Measurements from ENCODE around the gene CMIP. TPM values are rescaled to one million over a fixed set of nuclear protein-coding genes. Genes with fewer than 3 reads are reported as not detected.

Gene CMIP
- total and polyA plus RNA-seq, 10 of the 15 experiments (the other 5 are each of a cell fraction or from before 2014, with no cell fraction given), result 1.2 to 43.2 (median 4.4) TPM

DNA sequence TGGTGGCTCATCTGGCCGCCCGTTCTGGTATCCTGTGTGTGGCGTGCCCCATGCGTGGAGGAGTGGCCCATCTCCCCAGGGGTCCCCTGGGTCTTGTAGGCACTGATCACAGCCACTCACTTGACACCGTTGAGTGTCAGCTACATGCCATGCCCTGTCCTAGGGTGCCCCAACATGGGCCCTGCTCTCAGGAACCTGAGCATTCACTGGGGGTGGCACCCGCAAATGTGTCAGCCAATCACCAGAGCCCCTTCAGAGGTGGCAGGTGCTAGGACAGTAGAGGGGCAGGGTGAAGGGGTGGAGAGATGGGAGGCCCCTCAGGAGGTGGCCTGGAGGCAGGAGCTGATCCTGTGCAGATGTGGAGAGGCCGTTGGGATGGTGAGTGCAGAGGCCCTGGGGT is 27.8 kb downstream of the CMIP start:
- H3K36me3 ChIP-seq (ENCODE audit: control insufficient read depth in 2 of 2, insufficient read depth in 2 of 2, low read length in 1 of 2), result peaks cover 8 to 15% of the 10 kb centered on the region in 2 experiments; a peak in 3 of 4 replicates
- no peak overlapping the region for H3K9ac ChIP-seq (ENCODE audit: control insufficient read depth, insufficient read depth, low read length)
- no TSS peak for BruUV-seq (replicated peaks)
- no peak overlapping the region for H2AFZ ChIP-seq (ENCODE audit: control insufficient read depth, low read depth, low read length)
- no peaks in the 10 kb centered on the region for H3K27me3 ChIP-seq (replicated peaks in 1 of 2; ENCODE audit: control insufficient read depth in 2 of 2, insufficient read depth in 2 of 2, low read length in 1 of 2)
- intact Hi-C loops (cut with micrococcal nuclease; ENCODE audit: unreplicated experiment) (no loop called here), in situ Hi-C loops (cut with MboI) (no loop called here)
- H3K79me2 ChIP-seq (ENCODE audit: control insufficient read depth, insufficient read depth, low read length), result peaks cover 42% of the 10 kb centered on the region
- H3K4me2 ChIP-seq (ENCODE audit: control insufficient read depth, insufficient read depth), result no peak overlapping the region
- peaks cover 38% of the 10 kb centered on the region for H3K4me1 ChIP-seq (ENCODE audit: control insufficient read depth, insufficient read depth, low read length)
- ChIA-PET CTCF (no interaction called here), RAD21 (ENCODE audit: unreplicated experiment) (interaction anchor here (1.2 kb wide), 1 partner anchor 9 kb away, joined by 3 read pairs; no protein-coding TSS in a partner anchor), SMC1A (ENCODE audit: uncharacterized antibody, unreplicated experiment) (interaction anchor here (1.1 kb wide), 1 partner anchor 9 kb away, joined by 4 read pairs; no protein-coding TSS in a partner anchor), POLR2A (interaction anchor here (1.4 kb wide), 1 partner anchor 21 kb away, joined by 5 read pairs; no protein-coding TSS in a partner anchor)
- 96% methylated on average over 7 of the region's 7 CpGs for WGBS (ENCODE audit: insufficient coverage, insufficient replicate concordance, low lambda C conversion rate, missing lambda C conversion rate)
- H3K4me3 ChIP-seq, result no peak overlapping the region
- no peaks in the 10 kb centered on the region for H4K20me1 ChIP-seq (ENCODE audit: control insufficient read depth, insufficient read depth)
- DNase-seq (ENCODE audit: low read depth, low spot score) (no peak), FAIRE-seq (no peak), ATAC-seq (no peak)
- no peaks in the 10 kb centered on the region for H3K9me3 ChIP-seq (replicated peaks; ENCODE audit: control insufficient read depth, insufficient read depth, low read length)
- TF ChIP-seq RAD51 (IDR thresholded peaks at IDR 0.05) (no peak), TCF12 (IDR thresholded peaks at IDR 0.05; ENCODE audit: low read depth, low read length) (no peak), JUNB (IDR thresholded peaks at IDR 0.05) (no peak), POLR2A (IDR thresholded peaks at IDR 0.05; ENCODE audit: low read depth, low read length) (no peak), TARDBP (IDR thresholded peaks at IDR 0.05; ENCODE audit: borderline replicate concordance) (no peak), E2F8 (IDR thresholded peaks at IDR 0.05; ENCODE audit: low read depth, partially characterized antibody) (no peak), PML (IDR thresholded peaks at IDR 0.05; ENCODE audit: low read length) (no peak), ZBTB4 (CRISPR knock-in tag; IDR thresholded peaks at IDR 0.05) (no peak), FOXK2 (IDR thresholded peaks at IDR 0.05) (no peak), ZNF622 (IDR thresholded peaks at IDR 0.05) (no peak), ASH2L (IDR thresholded peaks at IDR 0.05; ENCODE audit: borderline replicate concordance, low read depth) (no peak)
- H3K27ac ChIP-seq (ENCODE audit: control insufficient read depth, insufficient read depth), result no peak overlapping the region

Measured in GM12878 (cell line).